HL-60 (cell line): Measurements from ENCODE around the gene DAGLA.

Source experiments
- POLR2AphosphoS5 ChIP-seq: IDR thresholded peaks from 2 replicates; pipeline ENCODE4 v1.6.1; 2012; ENCODE audit warnings: low read depth
- TF ChIP-seq, protein P1 (sequence below): IDR thresholded peaks from one replicate; pipeline ENCODE4 v1.5.1; 2011; ENCODE audit warnings: low read length, control low read depth, inconsistent platforms; ENCODE audit not compliant: insufficient read depth

GRCh38 chr11:61742391-61742790 is 62.2 kb downstream of the DAGLA start:
- TF ChIP-seq POLR2AphosphoS5, result no peak
- TF ChIP-seq, protein P1, sequence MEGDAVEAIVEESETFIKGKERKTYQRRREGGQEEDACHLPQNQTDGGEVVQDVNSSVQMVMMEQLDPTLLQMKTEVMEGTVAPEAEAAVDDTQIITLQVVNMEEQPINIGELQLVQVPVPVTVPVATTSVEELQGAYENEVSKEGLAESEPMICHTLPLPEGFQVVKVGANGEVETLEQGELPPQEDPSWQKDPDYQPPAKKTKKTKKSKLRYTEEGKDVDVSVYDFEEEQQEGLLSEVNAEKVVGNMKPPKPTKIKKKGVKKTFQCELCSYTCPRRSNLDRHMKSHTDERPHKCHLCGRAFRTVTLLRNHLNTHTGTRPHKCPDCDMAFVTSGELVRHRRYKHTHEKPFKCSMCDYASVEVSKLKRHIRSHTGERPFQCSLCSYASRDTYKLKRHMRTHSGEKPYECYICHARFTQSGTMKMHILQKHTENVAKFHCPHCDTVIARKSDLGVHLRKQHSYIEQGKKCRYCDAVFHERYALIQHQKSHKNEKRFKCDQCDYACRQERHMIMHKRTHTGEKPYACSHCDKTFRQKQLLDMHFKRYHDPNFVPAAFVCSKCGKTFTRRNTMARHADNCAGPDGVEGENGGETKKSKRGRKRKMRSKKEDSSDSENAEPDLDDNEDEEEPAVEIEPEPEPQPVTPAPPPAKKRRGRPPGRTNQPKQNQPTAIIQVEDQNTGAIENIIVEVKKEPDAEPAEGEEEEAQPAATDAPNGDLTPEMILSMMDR, result no peak
